Measurements from ENCODE around the gene ASCC1. TPM values are rescaled to one million over a fixed set of nuclear protein-coding genes. Genes with fewer than 3 reads are reported as not detected.

ASCC1 gene
- total and polyA plus RNA-seq, 2 of the 13 experiments (the other 11 are each of a cell fraction or from before 2014, with no cell fraction given), result 21.6 to 30.1 TPM

DNA sequence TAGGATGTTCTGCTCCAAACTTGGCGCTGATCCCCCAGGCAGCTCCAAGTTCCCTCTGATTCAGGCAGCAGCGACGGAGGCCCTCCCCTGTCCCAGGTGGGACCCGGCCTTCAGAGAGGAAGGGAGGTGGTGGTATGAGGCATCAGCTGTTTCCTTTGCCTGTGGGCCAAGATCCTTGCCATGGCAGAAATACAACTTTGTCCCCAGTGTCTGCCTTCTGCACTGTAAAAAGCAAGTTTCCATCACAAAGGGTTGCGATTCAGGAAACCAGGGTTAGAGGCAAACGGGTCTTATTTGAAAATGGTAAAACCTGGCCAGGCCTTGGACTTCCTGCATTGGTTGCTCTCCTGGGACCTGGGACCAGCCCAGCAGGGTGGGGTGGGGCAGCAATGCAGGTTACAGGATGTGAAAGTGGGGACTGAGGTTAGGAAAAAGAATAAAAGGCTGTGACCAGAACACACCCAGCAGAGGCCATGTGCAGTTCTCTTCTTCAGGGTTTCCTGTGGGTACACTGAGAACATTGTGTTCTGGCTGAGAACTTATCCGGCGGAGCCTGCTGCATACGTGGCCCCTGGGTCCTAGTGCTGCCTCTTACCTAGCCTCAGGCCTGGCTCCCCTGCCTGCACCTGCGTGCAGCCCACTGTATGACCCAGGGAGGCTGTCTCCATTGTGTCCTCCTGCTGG is 32.5 kb upstream of the ASCC1 start (continued):
- TF ChIP-seq ZBTB42 (CRISPR knock-in tag; IDR thresholded peaks at IDR 0.05) (no peak), ZNF350 (CRISPR knock-in tag; IDR thresholded peaks at IDR 0.05; ENCODE audit: borderline replicate concordance, low read depth) (peak; percentile 67; the same call in 1 of the 2 replicates), ZNF850 (CRISPR knock-in tag; conservative IDR thresholded peaks at IDR 0.05) (no peak), ZNF572 (CRISPR knock-in tag; IDR thresholded peaks at IDR 0.05) (peak; percentile 87), ZNF556 (CRISPR knock-in tag; IDR thresholded peaks at IDR 0.05; ENCODE audit: borderline replicate concordance) (peak; percentile 72), TAF15 (IDR thresholded peaks at IDR 0.05; ENCODE audit: low read depth, low read length, poor library complexity, severe bottlenecking) (no peak), NFE2L1 (CRISPR knock-in tag; IDR thresholded peaks at IDR 0.05; ENCODE audit: borderline replicate concordance) (no peak), XBP1 (CRISPR knock-in tag; IDR thresholded peaks at IDR 0.05) (no peak), KDM4B (CRISPR knock-in tag; IDR thresholded peaks at IDR 0.05) (no peak), RBM39 (IDR thresholded peaks at IDR 0.05; ENCODE audit: low read depth, low read length, poor library complexity, severe bottlenecking) (no peak), NKX3-1 (CRISPR knock-in tag; IDR thresholded peaks at IDR 0.05) (0 out of 2 replicates have a peak, but pooled peaks have one; percentile 33), ZNF441 (CRISPR knock-in tag; IDR thresholded peaks at IDR 0.05; ENCODE audit: borderline replicate concordance) (no peak), NFIC (IDR thresholded peaks at IDR 0.05; ENCODE audit: low read length) (no peak), NFKB2 (CRISPR knock-in tag; IDR thresholded peaks at IDR 0.05; ENCODE audit: borderline replicate concordance) (no peak), ZNF75D (CRISPR knock-in tag; IDR thresholded peaks at IDR 0.05; ENCODE audit: borderline replicate concordance) (no peak), ZNF781 (CRISPR knock-in tag; IDR thresholded peaks at IDR 0.05; ENCODE audit: borderline replicate concordance, not compliant biosample characterization) (peak; percentile 43), MEIS1 (CRISPR knock-in tag; IDR thresholded peaks at IDR 0.05; ENCODE audit: borderline replicate concordance) (peak; percentile 52), ZKSCAN1 (IDR thresholded peaks at IDR 0.05; ENCODE audit: low read length) (no peak), SALL1 (CRISPR knock-in tag; IDR thresholded peaks at IDR 0.05) (peak; percentile 63)
- TF ChIP-seq, protein P1, sequence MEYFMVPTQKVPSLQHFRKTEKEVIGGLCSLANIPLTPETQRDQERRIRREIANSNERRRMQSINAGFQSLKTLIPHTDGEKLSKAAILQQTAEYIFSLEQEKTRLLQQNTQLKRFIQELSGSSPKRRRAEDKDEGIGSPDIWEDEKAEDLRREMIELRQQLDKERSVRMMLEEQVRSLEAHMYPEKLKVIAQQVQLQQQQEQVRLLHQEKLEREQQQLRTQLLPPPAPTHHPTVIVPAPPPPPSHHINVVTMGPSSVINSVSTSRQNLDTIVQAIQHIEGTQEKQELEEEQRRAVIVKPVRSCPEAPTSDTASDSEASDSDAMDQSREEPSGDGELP (IDR thresholded peaks at IDR 0.05; ENCODE audit: borderline replicate concordance, low read depth), result peak; percentile 93; the same call in 1 of the 2 replicates
- TF ChIP-seq, protein P2, sequence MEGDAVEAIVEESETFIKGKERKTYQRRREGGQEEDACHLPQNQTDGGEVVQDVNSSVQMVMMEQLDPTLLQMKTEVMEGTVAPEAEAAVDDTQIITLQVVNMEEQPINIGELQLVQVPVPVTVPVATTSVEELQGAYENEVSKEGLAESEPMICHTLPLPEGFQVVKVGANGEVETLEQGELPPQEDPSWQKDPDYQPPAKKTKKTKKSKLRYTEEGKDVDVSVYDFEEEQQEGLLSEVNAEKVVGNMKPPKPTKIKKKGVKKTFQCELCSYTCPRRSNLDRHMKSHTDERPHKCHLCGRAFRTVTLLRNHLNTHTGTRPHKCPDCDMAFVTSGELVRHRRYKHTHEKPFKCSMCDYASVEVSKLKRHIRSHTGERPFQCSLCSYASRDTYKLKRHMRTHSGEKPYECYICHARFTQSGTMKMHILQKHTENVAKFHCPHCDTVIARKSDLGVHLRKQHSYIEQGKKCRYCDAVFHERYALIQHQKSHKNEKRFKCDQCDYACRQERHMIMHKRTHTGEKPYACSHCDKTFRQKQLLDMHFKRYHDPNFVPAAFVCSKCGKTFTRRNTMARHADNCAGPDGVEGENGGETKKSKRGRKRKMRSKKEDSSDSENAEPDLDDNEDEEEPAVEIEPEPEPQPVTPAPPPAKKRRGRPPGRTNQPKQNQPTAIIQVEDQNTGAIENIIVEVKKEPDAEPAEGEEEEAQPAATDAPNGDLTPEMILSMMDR (CRISPR knock-in tag; IDR thresholded peaks at IDR 0.05), result 0 out of 2 replicates have a peak, but pooled peaks have one; percentile 8
- TF ChIP-seq, protein P3, sequence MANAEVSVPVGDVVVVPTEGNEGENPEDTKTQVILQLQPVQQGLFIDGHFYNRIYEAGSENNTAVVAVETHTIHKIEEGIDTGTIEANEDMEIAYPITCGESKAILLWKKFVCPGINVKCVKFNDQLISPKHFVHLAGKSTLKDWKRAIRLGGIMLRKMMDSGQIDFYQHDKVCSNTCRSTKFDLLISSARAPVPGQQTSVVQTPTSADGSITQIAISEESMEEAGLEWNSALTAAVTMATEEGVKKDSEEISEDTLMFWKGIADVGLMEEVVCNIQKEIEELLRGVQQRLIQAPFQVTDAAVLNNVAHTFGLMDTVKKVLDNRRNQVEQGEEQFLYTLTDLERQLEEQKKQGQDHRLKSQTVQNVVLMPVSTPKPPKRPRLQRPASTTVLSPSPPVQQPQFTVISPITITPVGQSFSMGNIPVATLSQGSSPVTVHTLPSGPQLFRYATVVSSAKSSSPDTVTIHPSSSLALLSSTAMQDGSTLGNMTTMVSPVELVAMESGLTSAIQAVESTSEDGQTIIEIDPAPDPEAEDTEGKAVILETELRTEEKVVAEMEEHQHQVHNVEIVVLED (CRISPR knock-in tag; IDR thresholded peaks at IDR 0.05; ENCODE audit: borderline replicate concordance), result no peak
- TF ChIP-seq, protein P4, sequence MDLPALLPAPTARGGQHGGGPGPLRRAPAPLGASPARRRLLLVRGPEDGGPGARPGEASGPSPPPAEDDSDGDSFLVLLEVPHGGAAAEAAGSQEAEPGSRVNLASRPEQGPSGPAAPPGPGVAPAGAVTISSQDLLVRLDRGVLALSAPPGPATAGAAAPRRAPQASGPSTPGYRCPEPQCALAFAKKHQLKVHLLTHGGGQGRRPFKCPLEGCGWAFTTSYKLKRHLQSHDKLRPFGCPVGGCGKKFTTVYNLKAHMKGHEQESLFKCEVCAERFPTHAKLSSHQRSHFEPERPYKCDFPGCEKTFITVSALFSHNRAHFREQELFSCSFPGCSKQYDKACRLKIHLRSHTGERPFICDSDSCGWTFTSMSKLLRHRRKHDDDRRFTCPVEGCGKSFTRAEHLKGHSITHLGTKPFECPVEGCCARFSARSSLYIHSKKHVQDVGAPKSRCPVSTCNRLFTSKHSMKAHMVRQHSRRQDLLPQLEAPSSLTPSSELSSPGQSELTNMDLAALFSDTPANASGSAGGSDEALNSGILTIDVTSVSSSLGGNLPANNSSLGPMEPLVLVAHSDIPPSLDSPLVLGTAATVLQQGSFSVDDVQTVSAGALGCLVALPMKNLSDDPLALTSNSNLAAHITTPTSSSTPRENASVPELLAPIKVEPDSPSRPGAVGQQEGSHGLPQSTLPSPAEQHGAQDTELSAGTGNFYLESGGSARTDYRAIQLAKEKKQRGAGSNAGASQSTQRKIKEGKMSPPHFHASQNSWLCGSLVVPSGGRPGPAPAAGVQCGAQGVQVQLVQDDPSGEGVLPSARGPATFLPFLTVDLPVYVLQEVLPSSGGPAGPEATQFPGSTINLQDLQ (CRISPR knock-in tag; IDR thresholded peaks at IDR 0.05), result no peak

Measured in HepG2 (cell line).